HG03066 (cell line): ENCODE measurements around the gene CARHSP1.
"Not testable (repeated sequence)": the region's sequence is repeated elsewhere in the genome, so short reads cannot be mapped to it uniquely, and the experiment has no call there.

Experiments used
- ATAC-seq: cut with Tn5 transposase; IDR thresholded peaks from one replicate; pipeline ENCODE4 v1.9.1; 2021; ENCODE audit warnings: low read depth; ENCODE audit not compliant: unreplicated experiment

CARHSP1 gene

GRCh38 chr16:8873866-8874195, 5.0 kb upstream of the CARHSP1 start:
- not testable (repeated sequence) for ATAC-seq

GRCh38 chr16:8872967-8873865, 4.4 kb upstream of the CARHSP1 start:
- ATAC-seq = no peak

GRCh38 chr16:8872071-8872470, 3.3 kb upstream of the CARHSP1 start:
- no peak for ATAC-seq

- not testable (repeated sequence) for ATAC-seq
Measured at GRCh38 chr16:8869988-8870241, 1.1 kb upstream of the CARHSP1 start.

- ATAC-seq = no peak
Measured at GRCh38 chr16:8869212-8869987, 594 bp upstream of the CARHSP1 start.

GRCh38 chr16:8867932-8868415, 832 bp downstream of the CARHSP1 start:
- no peak for ATAC-seq

GRCh38 chr16:8867216-8867931, 1.4 kb downstream of the CARHSP1 start:
- no peak for ATAC-seq

- no peak for ATAC-seq
Measured at GRCh38 chr16:8866884-8867215, 2.0 kb downstream of the CARHSP1 start.

- ATAC-seq = no peak
Measured at GRCh38 chr16:8866118-8866883, 2.5 kb downstream of the CARHSP1 start.

- ATAC-seq = no peak
Measured at GRCh38 chr16:8865145-8865882, 3.5 kb downstream of the CARHSP1 start.

- no peak for ATAC-seq
Measured at GRCh38 chr16:8864480-8865110, 4.2 kb downstream of the CARHSP1 start.

GRCh38 chr16:8863594-8864424, 5.0 kb downstream of the CARHSP1 start:
- ATAC-seq = no peak

- no peak for ATAC-seq
Measured at GRCh38 chr16:8862309-8863130, 6.3 kb downstream of the CARHSP1 start.

- no peak for ATAC-seq
Measured at GRCh38 chr16:8861563-8862308, 7.1 kb downstream of the CARHSP1 start.

GRCh38 chr16:8859913-8860881, 8.6 kb downstream of the CARHSP1 start:
- no peak for ATAC-seq
